ENCODE measurements around the gene PTH1R. TPM values are rescaled to one million over a fixed set of nuclear protein-coding genes. Genes with fewer than 3 reads are reported as not detected.

Gene PTH1R
- total and polyA plus RNA-seq, 7 experiments from 2014 or later, result not detected

- no peak overlapping the region for H3K4me3 Mint-ChIP-seq
- intact Hi-C loops (cut with micrococcal nuclease), result no loop called here
- H3K36me3 Mint-ChIP-seq, result no peaks in the 10 kb centered on the region
- no peak overlapping the region for H3K27ac Mint-ChIP-seq
- DNase-seq (no peak), ATAC-seq (no peak)
- Histone ChIP-seq H3K36me3 (ENCODE audit: control insufficient read depth in 2 of 3, insufficient read depth in 3 of 3, low read length in 3 of 3) (no peaks in the 10 kb centered on the region), H3K27ac (ENCODE audit: low read depth, low read length) (no peak overlapping the region), H3K9me3 (ENCODE audit: control insufficient read depth in 2 of 3, low read length in 3 of 3) (no peaks in the 10 kb centered on the region), H3K4me3 (ENCODE audit: low read length) (no peak overlapping the region), H3K27me3 (ENCODE audit: control insufficient read depth in 2 of 2, insufficient read depth in 2 of 2, low read length in 2 of 2) (no peaks in the 10 kb centered on the region), H3K4me1 (ENCODE audit: control insufficient read depth in 2 of 2, insufficient read depth in 2 of 2, low read length in 2 of 2) (no peaks in the 10 kb centered on the region)
- H3K27me3 Mint-ChIP-seq, result peaks cover 6 to 26% (median 23%) of the 10 kb centered on the region in 5 donors
- H3K9me3 Mint-ChIP-seq, result no peaks in the 10 kb centered on the region
- ChIA-PET POLR2A (interaction anchor here (0.6 kb wide), 1 partner anchor 1209 kb away, joined by 4 read pairs; no protein-coding TSS in a partner anchor), CTCF (interaction anchor here (0.9 to 1.4 kb wide), 3 partner anchors 8 to 56 kb away, joined by 3 to 4 read pairs (median 3); no protein-coding TSS in a partner anchor)
- H3K4me1 Mint-ChIP-seq, result peaks cover 0 to 7% (median 2%) of the 10 kb centered on the region in 7 donors
These were observed 23.5 kb downstream of the PTH1R start for GRCh38 chr3:46901061-46901460.

GRCh38 chr3:46901591-46902187 is 24.2 kb downstream of the PTH1R start:
- H3K4me3 ChIP-seq (ENCODE audit: low read length), result no peak overlapping the region
- H3K9me3 ChIP-seq (ENCODE audit: control insufficient read depth in 2 of 3, low read length in 3 of 3), result no peaks in the 10 kb centered on the region
- POLR2A ChIA-PET, result no interaction called here
- CTCF ChIA-PET, result interaction anchor here (1.4 kb wide), 1 partner anchor 56 kb away, joined by 3 read pairs; no protein-coding TSS in a partner anchor
- Mint-ChIP-seq H3K36me3 (no peaks in the 10 kb centered on the region), H3K27me3 (peaks cover 6 to 22% (median 20%) of the 10 kb centered on the region in 5 donors), H3K4me3 (no peak overlapping the region), H3K27ac (no peak overlapping the region), H3K9me3 (no peaks in the 10 kb centered on the region), H3K4me1 (peaks cover 0 to 7% (median 2%) of the 10 kb centered on the region in 7 donors)
- H3K4me1 ChIP-seq (ENCODE audit: control insufficient read depth in 2 of 2, insufficient read depth in 2 of 2, low read length in 2 of 2), result no peaks in the 10 kb centered on the region
- intact Hi-C loops (cut with micrococcal nuclease), result no loop called here
- H3K36me3 ChIP-seq (ENCODE audit: control insufficient read depth in 2 of 3, insufficient read depth in 3 of 3, low read length in 3 of 3), result no peaks in the 10 kb centered on the region
- ATAC-seq, result no peak
- H3K27me3 ChIP-seq (ENCODE audit: control insufficient read depth in 2 of 2, insufficient read depth in 2 of 2, low read length in 2 of 2), result no peaks in the 10 kb centered on the region
- no peak overlapping the region for H3K27ac ChIP-seq (ENCODE audit: low read depth, low read length)
- DNase-seq, result no peak

- Histone ChIP-seq H3K9me3 (ENCODE audit: control insufficient read depth in 2 of 3, low read length in 3 of 3) (no peaks in the 10 kb centered on the region), H3K4me1 (ENCODE audit: control insufficient read depth in 2 of 2, insufficient read depth in 2 of 2, low read length in 2 of 2) (no peaks in the 10 kb centered on the region), H3K4me3 (ENCODE audit: low read length) (no peak overlapping the region), H3K27me3 (ENCODE audit: control insufficient read depth in 2 of 2, insufficient read depth in 2 of 2, low read length in 2 of 2) (no peaks in the 10 kb centered on the region), H3K27ac (ENCODE audit: low read depth, low read length) (no peak overlapping the region), H3K36me3 (ENCODE audit: control insufficient read depth in 2 of 3, insufficient read depth in 3 of 3, low read length in 3 of 3) (no peaks in the 10 kb centered on the region)
- ChIA-PET POLR2A (no interaction called here), CTCF (no interaction called here)
- Mint-ChIP-seq H3K9me3 (no peaks in the 10 kb centered on the region), H3K4me3 (no peak overlapping the region), H3K27ac (no peak overlapping the region), H3K36me3 (no peaks in the 10 kb centered on the region), H3K4me1 (peaks cover 0 to 7% (median 2%) of the 10 kb centered on the region in 7 donors), H3K27me3 (peaks cover 6 to 20% (median 17%) of the 10 kb centered on the region in 5 donors)
- no peak for DNase-seq
- no peak for ATAC-seq
- intact Hi-C loops (cut with micrococcal nuclease), result no loop called here
These were observed 24.7 kb downstream of the PTH1R start for GRCh38 chr3:46902188-46902631.

GRCh38 chr3:46903341-46904302 is 26.1 kb downstream of the PTH1R start:
- Mint-ChIP-seq H3K27ac (peak overlapping the region in 1 of 9 donors; percentile 47), H3K9me3 (no peaks in the 10 kb centered on the region), H3K36me3 (no peaks in the 10 kb centered on the region), H3K27me3 (peaks cover 0 to 8% (median 7%) of the 10 kb centered on the region in 5 donors), H3K4me3 (no peak overlapping the region), H3K4me1 (peaks cover 0 to 5% (median 2%) of the 10 kb centered on the region in 7 donors)
- H3K27me3 ChIP-seq (ENCODE audit: control insufficient read depth in 2 of 2, insufficient read depth in 2 of 2, low read length in 2 of 2), result no peaks in the 10 kb centered on the region
- no peaks in the 10 kb centered on the region for H3K4me1 ChIP-seq (ENCODE audit: control insufficient read depth in 2 of 2, insufficient read depth in 2 of 2, low read length in 2 of 2)
- POLR2A ChIA-PET, result no interaction called here
- CTCF ChIA-PET, result no interaction called here
- ATAC-seq (no peak), DNase-seq (no peak)
- no peaks in the 10 kb centered on the region for H3K9me3 ChIP-seq (ENCODE audit: control insufficient read depth in 2 of 3, low read length in 3 of 3)
- intact Hi-C loops (cut with micrococcal nuclease), result no loop called here
- no peak overlapping the region for H3K27ac ChIP-seq (ENCODE audit: low read depth, low read length)
- no peak overlapping the region for H3K4me3 ChIP-seq (ENCODE audit: low read length)
- no peaks in the 10 kb centered on the region for H3K36me3 ChIP-seq (ENCODE audit: control insufficient read depth in 2 of 3, insufficient read depth in 3 of 3, low read length in 3 of 3)

GRCh38 chr3:46904303-46905212 is 27.0 kb downstream of the PTH1R start:
- intact Hi-C loops (cut with micrococcal nuclease), result no loop called here
- H3K36me3 Mint-ChIP-seq, result no peaks in the 10 kb centered on the region
- H3K4me1 ChIP-seq (ENCODE audit: control insufficient read depth in 2 of 2, insufficient read depth in 2 of 2, low read length in 2 of 2), result peaks cover 3 to 5% of the 10 kb centered on the region in 2 donors
- DNase-seq (no peak), ATAC-seq (no peak)
- CTCF ChIA-PET, result no interaction called here
- H3K4me3 Mint-ChIP-seq, result no peak overlapping the region
- no peaks in the 10 kb centered on the region for H3K36me3 ChIP-seq (ENCODE audit: control insufficient read depth in 2 of 3, insufficient read depth in 3 of 3, low read length in 3 of 3)
- no peak overlapping the region for H3K27ac ChIP-seq (ENCODE audit: low read depth, low read length)
- H3K9me3 Mint-ChIP-seq, result no peaks in the 10 kb centered on the region
- H3K4me1 Mint-ChIP-seq, result peaks cover 3 to 4% (median 3%) of the 10 kb centered on the region in 7 donors
- H3K27me3 Mint-ChIP-seq, result no peaks in the 10 kb centered on the region
- H3K27ac Mint-ChIP-seq, result no peak overlapping the region
- no peaks in the 10 kb centered on the region for H3K27me3 ChIP-seq (ENCODE audit: control insufficient read depth in 2 of 2, insufficient read depth in 2 of 2, low read length in 2 of 2)
- H3K9me3 ChIP-seq (ENCODE audit: control insufficient read depth in 2 of 3, low read length in 3 of 3), result no peaks in the 10 kb centered on the region
- no peak overlapping the region for H3K4me3 ChIP-seq (ENCODE audit: low read length)
- POLR2A ChIA-PET, result no interaction called here

GRCh38 chr3:46905213-46905560 is 27.7 kb downstream of the PTH1R start:
- ATAC-seq (no peak), DNase-seq (no peak)
- H3K4me3 Mint-ChIP-seq, result no peak overlapping the region
- Histone ChIP-seq H3K4me3 (ENCODE audit: low read length) (no peak overlapping the region), H3K27me3 (ENCODE audit: control insufficient read depth in 2 of 2, insufficient read depth in 2 of 2, low read length in 2 of 2) (no peaks in the 10 kb centered on the region), H3K36me3 (ENCODE audit: control insufficient read depth in 2 of 3, insufficient read depth in 3 of 3, low read length in 3 of 3) (no peaks in the 10 kb centered on the region), H3K9me3 (ENCODE audit: control insufficient read depth in 2 of 3, low read length in 3 of 3) (no peaks in the 10 kb centered on the region), H3K4me1 (ENCODE audit: control insufficient read depth in 2 of 2, insufficient read depth in 2 of 2, low read length in 2 of 2) (peaks cover 5 to 10% of the 10 kb centered on the region in 2 donors), H3K27ac (ENCODE audit: low read depth, low read length) (no peak overlapping the region)
- ChIA-PET POLR2A (no interaction called here), CTCF (no interaction called here)
- no peaks in the 10 kb centered on the region for H3K27me3 Mint-ChIP-seq
- intact Hi-C loops (cut with micrococcal nuclease), result no loop called here
- H3K36me3 Mint-ChIP-seq, result no peaks in the 10 kb centered on the region
- no peaks in the 10 kb centered on the region for H3K9me3 Mint-ChIP-seq
- peaks cover 3 to 6% (median 5%) of the 10 kb centered on the region in 7 donors for H3K4me1 Mint-ChIP-seq
- no peak overlapping the region for H3K27ac Mint-ChIP-seq
